ENCODE measurements around the gene ANKS3.

ANKS3 gene

GRCh38 chr16:4736546-4736945 is 2.5 kb upstream of the ANKS3 start:
- no peak for ATAC-seq (ENCODE audit: insufficient read depth, low read depth)
- Histone ChIP-seq H3K27me3 (ENCODE audit: insufficient read depth, low read length, poor library complexity) (no peaks in the 10 kb centered on the region), H4K20me1 (ENCODE audit: insufficient read depth, low read length) (no peaks in the 10 kb centered on the region), H3K4me3 (ENCODE audit: low read depth in 1 of 2, low read length in 2 of 2) (no peak overlapping the region), H3K27ac (ENCODE audit: low read length) (no peak overlapping the region), H3K36me3 (ENCODE audit: insufficient read depth, low read length) (0 out of 2 replicates have a peak, but pooled peaks cover 3% of the 10 kb centered on the region), H3K9me3 (ENCODE audit: insufficient read depth, low read length, severe bottlenecking) (no peaks in the 10 kb centered on the region), H3K4me2 (ENCODE audit: insufficient read depth, low read length) (no peak overlapping the region), H3K79me2 (ENCODE audit: insufficient read depth, low read length) (peaks cover 21% of the 10 kb centered on the region), H3K4me1 (ENCODE audit: insufficient read depth, low read length) (peaks cover 32% of the 10 kb centered on the region), H3K9ac (ENCODE audit: low read depth, low read length) (no peak overlapping the region), H2AFZ (ENCODE audit: low read depth, low read length) (no peak overlapping the region)
- no peak for DNase-seq
- no peak for TF ChIP-seq CTCF (IDR thresholded peaks at IDR 0.05; ENCODE audit: borderline replicate concordance, extremely low read depth, low read length, poor library complexity, severe bottlenecking)
- TF ChIP-seq EZH2 (IDR thresholded peaks at IDR 0.05; ENCODE audit: borderline replicate concordance, low read depth, low read length, severe bottlenecking) = no peak

GRCh38 chr16:4734730-4735535 is 862 bp upstream of the ANKS3 start:
- Histone ChIP-seq H3K27me3 (ENCODE audit: insufficient read depth, low read length, poor library complexity) (no peaks in the 10 kb centered on the region), H3K79me2 (ENCODE audit: insufficient read depth, low read length) (peaks cover 22% of the 10 kb centered on the region), H2AFZ (ENCODE audit: low read depth, low read length) (peak overlapping the region; percentile 97), H3K9ac (ENCODE audit: low read depth, low read length) (peak overlapping the region; percentile 85), H3K4me3 (ENCODE audit: low read depth in 1 of 2, low read length in 2 of 2) (peak overlapping the region; percentile 89 to 94), H3K9me3 (ENCODE audit: insufficient read depth, low read length, severe bottlenecking) (no peaks in the 10 kb centered on the region), H3K36me3 (ENCODE audit: insufficient read depth, low read length) (peaks cover 7% of the 10 kb centered on the region; the same call in 1 of the 2 replicates), H3K4me2 (ENCODE audit: insufficient read depth, low read length) (peak overlapping the region; percentile 99), H4K20me1 (ENCODE audit: insufficient read depth, low read length) (no peaks in the 10 kb centered on the region), H3K27ac (ENCODE audit: low read length) (peak overlapping the region; percentile 81), H3K4me1 (ENCODE audit: insufficient read depth, low read length) (peaks cover 32% of the 10 kb centered on the region)
- ATAC-seq (ENCODE audit: insufficient read depth, low read depth) (peak; percentile 83), DNase-seq (peak; percentile 96)
- TF ChIP-seq CTCF (IDR thresholded peaks at IDR 0.05; ENCODE audit: borderline replicate concordance, extremely low read depth, low read length, poor library complexity, severe bottlenecking) (no peak), EZH2 (IDR thresholded peaks at IDR 0.05; ENCODE audit: borderline replicate concordance, low read depth, low read length, severe bottlenecking) (no peak)

- no peaks in the 10 kb centered on the region for H3K9me3 ChIP-seq (ENCODE audit: insufficient read depth, low read length, severe bottlenecking)
- H3K9ac ChIP-seq (ENCODE audit: low read depth, low read length) = peak overlapping the region; percentile 85
- TF ChIP-seq EZH2 (IDR thresholded peaks at IDR 0.05; ENCODE audit: borderline replicate concordance, low read depth, low read length, severe bottlenecking) = no peak
- TF ChIP-seq CTCF (IDR thresholded peaks at IDR 0.05; ENCODE audit: borderline replicate concordance, extremely low read depth, low read length, poor library complexity, severe bottlenecking) = no peak
- peaks cover 32% of the 10 kb centered on the region for H3K4me1 ChIP-seq (ENCODE audit: insufficient read depth, low read length)
- H2AFZ ChIP-seq (ENCODE audit: low read depth, low read length) = peak overlapping the region; percentile 97
- peaks cover 1% of the 10 kb centered on the region; the same call in 1 of the 2 replicates for H4K20me1 ChIP-seq (ENCODE audit: insufficient read depth, low read length)
- ATAC-seq (ENCODE audit: insufficient read depth, low read depth) (peak; percentile 16), DNase-seq (no peak)
- peaks cover 16% of the 10 kb centered on the region for H3K36me3 ChIP-seq (ENCODE audit: insufficient read depth, low read length)
- H3K27ac ChIP-seq (ENCODE audit: low read length) = peak overlapping the region; percentile 69; the same call in 1 of the 2 replicates
- no peaks in the 10 kb centered on the region for H3K27me3 ChIP-seq (ENCODE audit: insufficient read depth, low read length, poor library complexity)
- peak overlapping the region; percentile 99 for H3K4me2 ChIP-seq (ENCODE audit: insufficient read depth, low read length)
- H3K4me3 ChIP-seq (ENCODE audit: low read depth in 1 of 2, low read length in 2 of 2) = peak overlapping the region; percentile 89 to 94
- peaks cover 22% of the 10 kb centered on the region for H3K79me2 ChIP-seq (ENCODE audit: insufficient read depth, low read length)
Observed at GRCh38 chr16:4733747-4734062, 366 bp downstream of the ANKS3 start.

Data from DND-41 (cell line).